ENCODE data around the gene SYNGR1.

Gene SYNGR1

DNA sequence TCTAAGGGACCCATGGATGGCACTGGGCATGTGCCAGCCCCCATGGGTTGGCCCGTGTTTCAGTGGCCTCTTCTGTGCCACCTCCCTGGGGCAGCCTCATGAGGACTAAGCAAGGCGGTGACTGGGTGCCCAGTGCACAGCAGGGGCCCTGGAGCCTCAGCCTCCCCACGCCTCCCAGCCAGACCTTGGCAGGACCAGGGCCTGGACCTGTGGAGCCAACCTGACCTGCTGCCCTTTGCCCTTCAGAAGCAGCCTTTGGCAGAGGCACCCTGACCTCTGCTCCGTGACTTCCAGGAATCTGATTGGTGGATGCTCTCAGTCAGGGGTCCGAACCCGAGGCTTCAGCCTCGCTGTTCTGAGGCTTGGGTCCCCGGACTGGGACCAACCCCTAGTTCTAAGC, 25.0 kb downstream of the SYNGR1 start:
- no peak for DNase-seq

DNA sequence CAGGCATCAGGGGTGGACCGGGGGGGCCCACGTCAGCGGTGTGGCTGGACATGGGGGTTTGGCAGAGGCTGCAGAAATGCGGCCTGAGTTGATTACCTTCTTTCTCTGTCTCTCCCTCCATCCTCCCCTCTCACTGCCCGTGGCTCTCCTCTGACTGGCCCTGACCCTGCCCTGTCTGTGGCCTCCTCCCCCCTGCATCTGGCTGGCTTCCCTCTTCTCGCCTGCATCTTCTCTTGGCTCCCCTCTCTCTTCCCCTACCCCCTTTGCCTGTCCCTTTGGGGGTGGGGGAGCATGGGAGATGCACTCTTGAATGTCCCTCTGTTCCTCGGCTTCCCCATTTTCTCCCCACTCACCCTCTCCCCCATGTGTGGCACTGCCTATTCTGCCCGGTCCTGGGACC, 25.9 kb downstream of the SYNGR1 start:
- DNase-seq = no peak

GRCh38 chr22:39379756-39380730, 30.3 kb downstream of the SYNGR1 start:
- no peak for DNase-seq

GRCh38 chr22:39381009-39381755, 31.4 kb downstream of the SYNGR1 start:
- DNase-seq = no peak

DNA sequence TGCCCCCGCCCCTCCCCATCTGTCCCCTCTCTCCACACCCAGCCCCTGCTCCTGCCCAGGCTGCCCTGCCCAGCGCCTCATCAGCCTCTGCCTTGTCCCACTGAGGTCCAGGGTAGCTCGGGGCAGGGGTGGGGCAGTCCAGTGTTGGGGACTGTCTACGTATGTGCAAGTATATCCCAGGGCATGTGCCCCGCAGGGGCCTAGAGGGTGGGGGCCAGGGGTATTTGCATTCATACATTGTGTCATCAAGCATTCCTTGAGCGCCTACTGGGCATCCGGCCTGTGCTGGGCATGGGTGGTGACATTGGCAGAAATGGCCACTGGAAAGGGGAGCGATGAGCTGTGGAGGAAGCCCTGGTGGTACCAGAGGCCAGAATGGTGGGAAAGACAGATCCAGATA, 32.1 kb downstream of the SYNGR1 start:
- no peak for DNase-seq

DNA sequence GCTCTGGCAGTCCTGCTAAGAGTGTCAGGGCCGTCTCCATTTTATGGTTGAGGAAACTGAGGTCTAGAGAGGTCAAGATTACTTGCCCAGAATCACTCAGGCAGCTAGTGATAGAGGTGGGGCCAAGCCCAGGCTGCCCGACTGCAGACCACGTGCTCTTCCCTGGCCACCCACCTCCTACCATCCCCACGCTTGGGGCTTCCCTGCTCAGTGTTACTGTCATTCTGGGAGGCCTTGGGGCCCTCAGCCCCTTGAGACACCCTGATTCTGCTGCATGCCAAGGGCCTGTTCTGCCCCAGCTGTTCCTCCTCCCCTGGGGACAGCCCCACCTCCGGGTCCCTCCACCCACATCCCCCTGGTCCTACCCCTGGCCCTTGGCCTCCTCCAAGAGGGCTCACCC, 32.6 kb downstream of the SYNGR1 start:
- no peak for DNase-seq

DNA sequence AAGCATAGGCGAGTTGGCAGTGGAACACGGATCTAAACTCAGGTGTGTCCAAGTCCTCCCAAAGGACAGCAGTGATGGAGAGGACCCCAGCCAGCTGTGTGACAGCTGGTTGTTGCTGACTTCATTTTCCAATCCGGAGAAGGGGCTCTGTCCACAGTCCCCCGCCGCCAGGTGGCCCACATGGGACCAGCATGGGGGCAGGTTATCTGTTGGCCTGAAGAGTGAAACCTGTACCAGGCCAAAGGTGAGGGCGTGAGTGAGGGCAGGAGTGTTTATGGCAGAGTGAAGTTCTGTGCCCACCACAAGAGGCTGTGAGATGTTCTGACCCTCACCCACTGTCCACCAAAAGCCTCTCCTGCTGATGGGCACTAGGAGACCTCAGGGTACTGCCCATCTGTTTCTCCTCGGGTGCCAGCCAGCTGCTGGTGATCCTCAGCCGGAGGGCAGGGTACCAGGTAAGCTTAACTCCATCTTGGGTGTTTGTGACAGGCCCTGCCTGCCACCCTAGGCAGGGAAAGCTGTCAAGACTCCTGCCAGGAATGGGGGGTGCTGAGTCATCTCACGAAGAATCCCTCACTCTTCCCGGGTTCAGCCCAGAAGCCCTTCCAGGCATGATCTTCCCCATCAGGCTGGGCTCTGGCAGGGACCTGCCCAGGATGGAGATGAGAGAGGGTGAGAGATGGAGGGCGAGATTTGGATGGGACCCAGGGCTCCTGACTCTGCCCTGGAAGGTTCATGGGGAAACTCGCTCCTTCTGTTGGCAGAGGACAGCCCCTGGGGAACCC, 34.2 kb downstream of the SYNGR1 start:
- DNase-seq = no peak

GRCh38 chr22:39384750-39385480, 35.1 kb downstream of the SYNGR1 start:
- DNase-seq = no peak

DNA sequence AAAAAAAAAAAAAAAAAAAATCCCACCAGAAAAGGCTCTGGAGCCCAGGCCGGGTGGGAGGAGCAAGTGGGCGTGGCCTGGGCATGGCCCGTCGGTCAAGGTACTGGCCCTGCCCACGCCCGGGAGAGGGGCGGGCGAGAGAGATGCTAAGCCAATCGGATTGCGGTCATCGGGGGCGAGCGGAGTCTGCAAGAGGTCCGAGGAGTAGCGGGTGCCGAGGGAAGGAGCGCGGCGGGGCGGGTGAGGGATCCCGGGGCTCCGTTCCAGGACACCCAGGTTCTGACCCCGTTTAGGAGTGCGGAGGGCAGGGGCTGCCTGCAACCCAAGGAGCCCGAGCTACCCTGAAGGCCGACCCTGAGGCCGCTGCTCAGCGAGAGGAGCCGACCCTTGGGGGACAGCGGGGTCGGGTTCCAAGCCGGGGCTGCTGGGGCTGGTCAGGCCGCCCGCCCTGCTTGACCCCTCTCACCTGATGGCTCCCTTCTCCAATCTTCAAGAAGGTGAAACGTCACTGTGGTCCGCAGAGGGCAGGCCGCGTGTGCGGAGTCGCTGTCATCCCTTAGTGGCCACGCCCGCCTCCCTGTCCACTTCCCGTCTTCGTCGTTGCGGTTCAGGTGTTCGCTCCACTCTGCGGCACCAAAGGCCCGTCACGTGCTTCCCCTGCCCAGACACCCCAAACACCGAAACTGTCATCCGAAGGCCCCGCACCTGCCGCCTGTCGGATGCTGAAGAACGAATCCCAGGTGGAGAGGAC, 38.6 kb downstream of the SYNGR1 start:
- DNase-seq = peak; percentile 82

- no peak for DNase-seq
Observed at GRCh38 chr22:39389420-39389819, 39.6 kb downstream of the SYNGR1 start.

DNA sequence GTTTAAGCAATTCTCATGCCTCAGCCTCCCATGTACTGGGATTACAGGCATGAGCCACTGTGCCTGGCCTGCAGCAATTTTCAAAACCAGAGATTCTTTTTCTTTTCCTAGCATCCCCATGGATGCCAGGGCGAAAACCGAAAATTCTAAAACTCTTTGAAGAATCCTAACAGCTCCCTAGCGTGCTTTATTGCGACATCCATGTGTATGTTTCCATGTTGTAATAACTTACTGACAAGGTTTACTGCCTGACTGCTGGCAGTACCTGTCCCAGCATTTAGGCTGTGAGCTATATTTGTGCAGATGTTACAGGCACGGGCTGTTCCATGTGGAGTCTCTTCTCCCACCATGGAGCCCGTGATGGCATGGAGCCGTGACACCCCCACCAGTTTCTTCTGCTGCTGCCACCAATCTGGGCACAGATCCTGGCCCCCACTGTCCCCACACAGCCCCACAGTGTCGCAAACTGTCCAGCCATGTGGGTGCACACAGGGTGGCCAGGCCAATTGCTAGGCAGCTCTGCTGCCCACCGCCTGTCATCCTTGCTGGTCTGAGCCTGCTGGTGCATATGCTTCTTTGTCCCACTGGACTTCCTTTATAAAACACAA, 42.7 kb downstream of the SYNGR1 start:
- no peak for DNase-seq

DNA sequence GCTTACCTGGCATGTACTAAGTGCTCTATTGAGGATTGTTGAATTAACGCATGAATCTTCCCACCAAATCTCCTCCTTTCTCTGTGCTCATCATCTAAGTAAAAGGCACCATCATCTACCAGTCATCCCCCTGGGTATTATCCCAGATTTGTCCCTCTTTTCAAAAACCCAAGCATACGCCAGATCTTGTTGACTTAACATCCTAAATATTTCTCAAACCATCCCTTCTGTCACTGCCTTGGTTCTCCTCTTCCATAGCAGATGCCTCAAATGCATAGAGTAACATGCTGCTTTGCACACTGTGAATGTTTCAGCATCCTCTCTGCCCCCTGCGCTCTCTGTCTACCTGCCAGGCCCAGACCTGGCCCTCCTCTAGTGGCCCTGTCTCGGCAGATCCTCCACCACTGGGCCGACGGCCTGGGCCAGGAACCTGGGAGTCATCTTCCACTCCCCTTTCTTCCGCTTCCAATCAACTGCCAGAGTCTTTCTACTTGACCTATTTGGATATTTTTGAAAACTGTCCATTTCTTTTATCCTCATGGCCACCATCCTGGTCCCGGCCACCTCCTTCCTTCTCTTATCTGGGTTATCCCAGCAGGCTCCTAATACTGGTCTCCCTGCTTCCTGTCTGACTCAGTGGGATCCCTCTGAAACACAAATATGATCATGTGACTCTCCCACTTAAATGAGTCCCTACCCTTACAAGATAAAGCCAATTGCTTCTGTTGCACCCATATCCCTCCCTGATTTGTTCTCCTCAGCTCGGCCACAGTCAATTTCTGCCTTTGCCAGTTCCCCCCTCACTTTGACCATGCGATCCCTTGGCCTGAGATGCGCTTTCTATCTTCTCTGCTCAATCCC, 46.4 kb downstream of the SYNGR1 start:
- DNase-seq = no peak

GRCh38 chr22:39396797-39397195, 47.0 kb downstream of the SYNGR1 start:
- DNase-seq = no peak

GRCh38 chr22:39401301-39401631, 51.5 kb downstream of the SYNGR1 start:
- DNase-seq = no peak

DNA sequence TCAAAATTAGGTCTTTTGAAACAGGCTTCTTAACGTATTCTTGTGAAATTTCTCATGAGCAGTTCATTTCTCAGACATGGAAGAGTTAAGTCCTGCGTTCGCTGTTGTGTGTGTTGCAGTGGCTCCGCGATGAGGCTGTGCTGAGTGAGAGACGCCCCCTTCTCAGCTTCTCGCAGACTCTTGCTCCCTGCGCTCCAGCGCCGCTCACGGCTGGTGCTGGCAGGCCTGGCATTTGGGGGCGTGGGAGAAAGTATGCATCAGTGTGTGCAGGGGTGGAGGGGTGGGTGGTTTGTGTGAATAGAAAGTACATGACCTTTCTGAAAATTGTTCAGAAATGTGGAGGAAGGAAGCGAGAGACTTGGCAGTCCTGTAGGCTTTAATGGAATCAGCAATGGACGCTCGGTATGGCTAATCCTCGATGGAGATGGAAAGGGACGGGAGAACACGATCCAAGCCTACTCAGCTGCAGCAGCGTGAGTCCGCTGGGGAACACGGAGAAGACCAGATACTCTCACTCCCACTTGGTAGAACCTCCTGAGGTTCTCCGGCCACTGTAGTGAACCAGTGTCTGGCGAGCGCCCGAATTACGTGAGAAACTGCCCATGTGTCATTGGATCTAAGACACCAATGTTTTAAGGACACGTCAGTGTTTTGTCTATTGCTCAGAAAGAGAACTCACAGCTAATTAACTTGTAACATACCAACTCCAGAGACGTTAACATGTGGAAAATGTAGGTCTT, 55.7 kb downstream of the SYNGR1 start:
- no peak for DNase-seq

GRCh38 chr22:39408173-39408572, 58.4 kb downstream of the SYNGR1 start:
- DNase-seq = no peak

DNA sequence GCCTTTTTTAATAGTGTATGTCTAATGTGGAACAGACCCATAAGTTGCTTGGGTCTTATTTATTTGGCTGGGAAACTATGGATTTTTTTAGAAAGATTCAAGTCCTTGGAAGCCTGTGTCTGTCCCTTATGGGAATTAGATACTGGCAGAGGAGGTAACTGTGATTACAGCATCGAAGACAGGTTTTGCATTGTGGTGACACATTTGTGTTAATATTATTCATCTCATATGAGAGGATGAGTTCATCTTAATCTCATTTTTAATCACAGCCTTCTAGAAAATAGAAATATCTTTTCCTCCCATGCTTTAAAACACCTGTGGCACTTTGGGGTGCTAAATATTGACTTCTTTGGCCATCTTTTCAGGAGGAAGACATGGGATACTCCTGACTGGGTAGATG, 59.0 kb downstream of the SYNGR1 start:
- no peak for DNase-seq

DNA sequence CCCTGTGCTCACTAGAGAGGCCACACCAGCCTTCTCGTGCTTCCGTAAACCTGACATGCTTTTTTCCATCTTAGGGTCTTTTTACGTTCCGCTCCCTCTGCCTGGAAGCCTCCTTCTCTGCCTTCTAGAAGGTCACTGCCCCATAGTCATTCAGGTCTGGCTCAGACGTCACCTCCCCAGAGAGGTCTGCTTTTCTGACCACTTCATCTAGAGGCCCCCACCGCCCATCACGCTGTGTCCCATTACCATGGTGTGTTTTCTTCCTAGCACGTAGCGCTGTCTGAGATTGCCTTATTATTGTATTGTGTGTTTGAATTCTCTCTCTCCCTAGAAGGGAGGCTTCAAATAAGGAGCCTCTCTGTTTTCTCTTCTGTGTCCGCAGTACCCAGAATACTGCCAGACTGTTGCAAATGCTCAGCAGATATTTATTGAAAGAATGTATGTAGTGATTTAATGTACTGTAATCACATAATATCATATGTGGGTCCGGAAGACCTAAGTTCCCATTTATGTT, 59.8 kb downstream of the SYNGR1 start:
- DNase-seq = no peak

DNA sequence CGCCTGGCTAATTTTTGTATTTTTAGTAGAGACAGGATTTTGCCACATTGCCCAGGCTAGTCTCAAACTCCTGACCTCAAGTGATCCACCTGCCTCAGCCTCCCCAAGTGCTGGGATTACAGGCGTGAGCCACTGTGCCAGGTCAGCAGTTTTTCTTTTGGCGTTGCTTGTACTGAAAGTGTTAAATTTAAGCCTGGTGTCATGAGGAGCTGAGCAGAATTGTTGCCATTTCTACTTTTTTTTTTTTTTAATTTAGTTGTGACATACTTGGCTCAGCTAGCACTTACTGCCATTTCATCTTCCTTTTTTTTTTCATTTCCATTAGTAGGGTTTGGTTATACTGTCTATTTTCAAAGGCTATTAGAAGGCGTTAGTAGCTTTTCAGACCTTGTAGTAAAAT, 60.5 kb downstream of the SYNGR1 start:
- no peak for DNase-seq

Data from CD4-positive, alpha-beta T cell treated with Interleukin-17A for 4 hours (primary cell).